Transverse colon (tissue), 4 donors: ENCODE results near the gene SLX4IP.

Experiments used
- CTCF ChIP-seq, 5 experiments: fragments of 200-600 bp in 3 of 5; fragments of 450-650 bp in 2 of 5; sonication (generic) in 3 of 5; IDR thresholded peaks; 1 replicate in 2 of 5; 2 replicates in 3 of 5; pipeline ENCODE4 v1.5.1; 2016 to 2017; ENCODE audit warnings: antibody characterized with exemption in 5 of 5, inconsistent platforms in 3 of 5, mild to moderate bottlenecking in 2 of 5, moderate library complexity in 1 of 5
- EP300 ChIP-seq: sonication (generic); formaldehyde crosslinking; IDR thresholded peaks from one replicate; pipeline ENCODE4 v1.6.1; 2017; ENCODE audit warnings: antibody characterized with exemption, low read depth
- POLR2A ChIP-seq: fragments of 450-650 bp; IDR thresholded peaks from one replicate; pipeline ENCODE4 v1.6.1; 2016; ENCODE audit warnings: antibody characterized with exemption, mild to moderate bottlenecking, moderate library complexity
- POLR2AphosphoS5 ChIP-seq, 3 donors: sonication (generic); formaldehyde crosslinking; IDR thresholded peaks; one replicate each; pipeline ENCODE4 v1.6.1; 2016; ENCODE audit warnings: antibody characterized with exemption in 3 of 3

- TF ChIP-seq POLR2A, result no peak
- TF ChIP-seq POLR2AphosphoS5 (IDR thresholded peaks at IDR 0.05), result no peak
- TF ChIP-seq CTCF (IDR thresholded peaks at IDR 0.05), result no peak
- TF ChIP-seq EP300, result no peak
Measured at GRCh38 chr20:10555865-10556308, 120.8 kb downstream of the SLX4IP start.
